GM12878 (cell line): Measurements from ENCODE around the gene MTAP. TPM values are rescaled to one million over a fixed set of nuclear protein-coding genes. Genes with fewer than 3 reads are reported as not detected.

Experiments used
- ATAC-seq: fragments of 200-7000 bp; cut with Tn5 transposase; 3 replicates; pipeline ENCODE4 v1.9.1; 2020; ENCODE audit warnings: mild to moderate bottlenecking, moderate library complexity
- BruUV-seq: library from RNA; stranded (reverse); fragments of 400-500 nt; replicated peaks from 2 replicates; lab custom pipeline; 2021; lab: Mats Ljungman, UMichigan
- CTCF ChIA-PET: fragments of 300-600 bp; sonication (Branson Sonifier 250); formaldehyde crosslinking; extraction: SDS; loops from one replicate; lab custom pipeline; 2021; ENCODE audit warnings: inconsistent platforms; lab: Yijun Ruan, JAX
- POLR2A ChIA-PET: fragments of 350-600 bp; formaldehyde crosslinking; extraction: SDS; loops from one replicate; lab custom pipeline; 2021; ENCODE audit warnings: inconsistent platforms; lab: Charles Lee
- RAD21 ChIA-PET: fragments of 300-600 bp; sonication (Branson Sonifier 250); formaldehyde crosslinking; loops from one replicate; lab custom pipeline; 2023; ENCODE audit warnings: antibody characterized with exemption; ENCODE audit not compliant: unreplicated experiment; lab: Charles Lee
- SMC1A ChIA-PET: fragments of 300-600 bp; sonication (Branson Sonifier 250); formaldehyde crosslinking; loops from one replicate; lab custom pipeline; 2023; ENCODE audit not compliant: unreplicated experiment, uncharacterized antibody; lab: Charles Lee
- DNase-seq: peaks from one replicate; pipeline ENCODE4 v3.0.0-alpha.2; 2011; ENCODE audit warnings: low read depth, low spot score
- FAIRE-seq: peaks from 3 replicates; lab custom pipeline; 2011; peaks lifted over from hg19 to GRCh38; lab: Jason Lieb, UNC
- H2AFZ ChIP-seq: 2 replicates; pipeline ENCODE4 v1.6.0; 2011; ENCODE audit warnings: low read depth, low read length, control low read depth; ENCODE audit not compliant: control insufficient read depth
- H3K27ac ChIP-seq: 2 replicates; pipeline ENCODE4 v1.5.1; 2011; ENCODE audit warnings: control low read depth; ENCODE audit not compliant: control insufficient read depth, insufficient read depth
- H3K27me3 ChIP-seq, 2 experiments: replicated peaks in 1 of 2; 2 replicates each; pipeline versions ENCODE4 v1.6.0 to v1.6.1; 2011; ENCODE audit warnings: low read length in 1 of 2; ENCODE audit not compliant: control insufficient read depth in 2 of 2, insufficient read depth in 2 of 2
- H3K36me3 ChIP-seq, 2 experiments: 2 replicates each; pipeline ENCODE4 v1.5.1; 2011; ENCODE audit warnings: low read length in 1 of 2; ENCODE audit not compliant: control insufficient read depth in 2 of 2, insufficient read depth in 2 of 2
- H3K4me1 ChIP-seq: 2 replicates; pipeline ENCODE4 v1.6.1; 2011; ENCODE audit warnings: mild to moderate bottlenecking, low read length, moderate library complexity, mixed read lengths; ENCODE audit not compliant: control insufficient read depth, insufficient read depth
- H3K4me2 ChIP-seq: 2 replicates; pipeline ENCODE4 v1.6.0; 2011; ENCODE audit warnings: control low read depth; ENCODE audit not compliant: control insufficient read depth, insufficient read depth
- H3K4me3 ChIP-seq: fragments of 200-600 bp; sonication (generic); 2 replicates; pipeline ENCODE4 v1.5.1; 2016
- H3K79me2 ChIP-seq: 2 replicates; pipeline ENCODE4 v1.6.0; 2011; ENCODE audit warnings: low read length; ENCODE audit not compliant: control insufficient read depth, insufficient read depth
- H3K9ac ChIP-seq: 2 replicates; pipeline ENCODE4 v1.8.0; 2011; ENCODE audit warnings: low read length, control low read depth, mixed read lengths; ENCODE audit not compliant: control insufficient read depth, insufficient read depth
- H3K9me3 ChIP-seq: replicated peaks from 3 replicates; pipeline ENCODE4 v1.5.1; 2011; ENCODE audit warnings: mild to moderate bottlenecking, low read length; ENCODE audit not compliant: control insufficient read depth, insufficient read depth
- H4K20me1 ChIP-seq: 2 replicates; pipeline ENCODE4 v1.6.0; 2011; ENCODE audit not compliant: control insufficient read depth, insufficient read depth
- BRCA1 ChIP-seq: IDR thresholded peaks from 2 replicates; pipeline ENCODE4 v1.6.1; 2011; ENCODE audit warnings: low read depth, low read length, improper control_type of control experiment
- CREM ChIP-seq: IDR thresholded peaks from 2 replicates; pipeline ENCODE4 v1.6.1; 2014; ENCODE audit warnings: antibody characterized with exemption, low read depth
- EZH2 ChIP-seq: IDR thresholded peaks from 2 replicates; pipeline ENCODE4 v1.6.1; 2012; ENCODE audit warnings: low read depth, mild to moderate bottlenecking, control low read depth, inconsistent platforms, low read length, borderline replicate concordance; ENCODE audit not compliant: control insufficient read depth
- KDM1A ChIP-seq: fragments of 200-600 bp; sonication (generic); IDR thresholded peaks from 2 replicates; pipeline ENCODE4 v1.6.1; 2016; ENCODE audit warnings: borderline replicate concordance
- LARP7 ChIP-seq: fragments of 450-650 bp; IDR thresholded peaks from 2 replicates; pipeline ENCODE4 v1.6.1; 2017; ENCODE audit warnings: mild to moderate bottlenecking
- MEF2A ChIP-seq: IDR thresholded peaks from 2 replicates; pipeline ENCODE4 v1.6.1; 2011; ENCODE audit warnings: low read depth, mild to moderate bottlenecking, low read length, moderate library complexity; ENCODE audit not compliant: insufficient read depth
- MXI1 ChIP-seq: fragments of 150-350 bp; IDR thresholded peaks from 2 replicates; pipeline ENCODE4 v1.6.1; 2011; ENCODE audit warnings: low read depth, mild to moderate bottlenecking, inconsistent platforms, low read length, improper control_type of control experiment
- PRDM15 ChIP-seq: fragments of 450-650 bp; formaldehyde crosslinking; IDR thresholded peaks from 2 replicates; pipeline ENCODE4 v1.4.0; 2020; ENCODE audit warnings: mild to moderate bottlenecking, moderate library complexity
- SRF ChIP-seq, 2 experiments: IDR thresholded peaks; 2 replicates each; pipeline ENCODE4 v1.6.1; 2011; ENCODE audit warnings: low read depth in 2 of 2, low read length in 2 of 2, mild to moderate bottlenecking in 1 of 2, moderate library complexity in 1 of 2
- ZBED1 ChIP-seq: IDR thresholded peaks from 2 replicates; pipeline ENCODE4 v1.6.1; 2016; ENCODE audit warnings: borderline replicate concordance
- WGBS: methylation state at CpG from one replicate; pipeline ENCODE4 v1.1.6; 2016; ENCODE audit warnings: low lambda C conversion rate; ENCODE audit not compliant: insufficient replicate concordance, insufficient coverage; ENCODE audit errors: missing lambda C conversion rate; 5-methylcytosine and 5-hydroxymethylcytosine counted together
- in situ Hi-C: fragments of 300-500 bp; cut with MboI; formaldehyde crosslinking; loops from 9 replicates; pipeline ENCODE4 v1.14.3; 2018; ENCODE audit warnings: mixed read lengths
- intact Hi-C: fragments of 100-400 bp; cut with micrococcal nuclease; formaldehyde crosslinking; loops from one replicate; pipeline ENCODE4 v1.14.2; 2022; ENCODE audit not compliant: unreplicated experiment
- polyA plus RNA-seq, 11 experiments: library from polyadenylated mRNA; depleted of rRNA in 4 of 11; unstranded in 6 of 11; stranded (reverse) in 5 of 11; fragments of >200 nt; fragmentation: Nextera tagmentation in 4 of 11; fragmentation: Illumina TruSeq in 1 of 11; extraction: Ambion mirVana in 4 of 11; extraction: Trizol in 1 of 11; gene quantifications; 1 replicate in 1 of 11; 2 replicates in 10 of 11; pipeline versions ENCODE4 v1.2.1 to v1.2.3, GENCODE V29; 2011 to 2016; ENCODE audit warnings: inconsistent platforms in 2 of 11, missing spikeins in 2 of 11, low read depth in 1 of 11
- total RNA-seq, 4 experiments: library from RNA; depleted of rRNA in 3 of 4; stranded (reverse); fragments of >200 nt in 3 of 4; fragmentation: Illumina TruSeq in 1 of 4; extraction: Trizol in 1 of 4; gene quantifications; 2 replicates each; pipeline versions ENCODE4 v1.2.1 to v1.2.3, GENCODE V29; 2013 to 2021
- TF ChIP-seq, protein P1 (sequence below): fragments of 450-650 bp; IDR thresholded peaks from 2 replicates; pipeline ENCODE4 v1.6.1; 2018; ENCODE audit warnings: borderline replicate concordance, mild to moderate bottlenecking; ENCODE audit not compliant: partially characterized antibody

Gene MTAP
- total and polyA plus RNA-seq, 10 of the 15 experiments (the other 5 are each of a cell fraction or from before 2014, with no cell fraction given) = 16.4 to 29.9 (median 22.6) TPM

DNA sequence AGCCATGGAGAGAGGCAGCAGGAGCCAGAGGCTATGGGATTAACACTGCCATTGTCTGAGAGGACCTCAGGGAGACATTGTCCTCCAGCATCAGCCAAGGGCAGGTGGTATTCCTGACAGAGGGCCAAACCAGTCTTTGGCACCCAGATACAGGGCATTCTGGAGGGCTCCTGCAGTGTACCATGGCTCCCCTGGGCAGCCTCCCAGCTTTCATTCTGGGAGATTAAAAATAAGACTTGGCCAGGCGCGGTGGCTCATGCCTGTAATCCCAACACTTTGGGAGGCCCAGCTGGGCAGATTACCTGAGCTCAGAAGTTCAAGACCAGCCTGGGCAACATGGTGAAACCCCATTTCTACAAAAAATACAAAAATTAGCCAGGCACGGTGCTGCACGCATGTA, 4.2 kb downstream of the MTAP start:
- intact Hi-C loops = no loop called here
- Histone ChIP-seq H3K4me2 (no peak overlapping the region), H3K9ac (no peak overlapping the region), H3K27ac (no peak overlapping the region), H3K4me1 (peaks cover 25% of the 10 kb centered on the region), H3K4me3 (no peak overlapping the region)
- SMC1A ChIA-PET = no interaction called here
- CTCF ChIA-PET = interaction anchor here (1.0 to 8.9 kb wide), 2 partner anchors 203 to 438 kb away, joined by 4 to 179 read pairs; partner anchors contain the start of gene CDKN2B
- ATAC-seq = no peak
- no peak for FAIRE-seq
- TF ChIP-seq LARP7 (no peak), MXI1 (no peak), ZBED1 (no peak), KDM1A (no peak), BRCA1 (no peak), MEF2A (no peak), SRF (IDR thresholded peaks at IDR 0.05; ENCODE audit: low read depth in 2 of 2, low read length in 2 of 2) (no peak), EZH2 (no peak), CREM (no peak), PRDM15 (CRISPR knock-in tag) (no peak)
- TF ChIP-seq, protein P1, sequence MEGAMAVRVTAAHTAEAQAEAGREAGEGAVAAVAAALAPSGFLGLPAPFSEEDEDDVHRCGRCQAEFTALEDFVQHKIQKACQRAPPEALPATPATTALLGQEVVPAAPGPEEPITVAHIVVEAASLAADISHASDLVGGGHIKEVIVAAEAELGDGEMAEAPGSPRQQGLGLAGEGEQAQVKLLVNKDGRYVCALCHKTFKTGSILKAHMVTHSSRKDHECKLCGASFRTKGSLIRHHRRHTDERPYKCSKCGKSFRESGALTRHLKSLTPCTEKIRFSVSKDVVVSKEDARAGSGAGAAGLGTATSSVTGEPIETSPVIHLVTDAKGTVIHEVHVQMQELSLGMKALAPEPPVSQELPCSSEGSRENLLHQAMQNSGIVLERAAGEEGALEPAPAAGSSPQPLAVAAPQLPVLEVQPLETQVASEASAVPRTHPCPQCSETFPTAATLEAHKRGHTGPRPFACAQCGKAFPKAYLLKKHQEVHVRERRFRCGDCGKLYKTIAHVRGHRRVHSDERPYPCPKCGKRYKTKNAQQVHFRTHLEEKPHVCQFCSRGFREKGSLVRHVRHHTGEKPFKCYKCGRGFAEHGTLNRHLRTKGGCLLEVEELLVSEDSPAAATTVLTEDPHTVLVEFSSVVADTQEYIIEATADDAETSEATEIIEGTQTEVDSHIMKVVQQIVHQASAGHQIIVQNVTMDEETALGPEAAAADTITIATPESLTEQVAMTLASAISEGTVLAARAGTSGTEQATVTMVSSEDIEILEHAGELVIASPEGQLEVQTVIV = no peak
- TF ChIP-seq, all 136 proteins: peak for 0
- in situ Hi-C loops = no loop called here
- ChIA-PET RAD21 (no interaction called here), POLR2A (no interaction called here)
- no TSS peak for BruUV-seq
- Histone ChIP-seq H2AFZ (no peak overlapping the region), H3K79me2 (peaks cover 41% of the 10 kb centered on the region), H3K36me3 (peaks cover 0 to 14% of the 10 kb centered on the region in 2 experiments; a peak in 2 of 4 replicates), H3K9me3 (no peaks in the 10 kb centered on the region), H3K27me3 (no peaks in the 10 kb centered on the region), H4K20me1 (no peaks in the 10 kb centered on the region; the same call in 1 of the 2 replicates)
- WGBS = 95% methylated on average over 4 of the region's 4 CpGs
- no peak for DNase-seq
